MM.1S (cell line): ENCODE data around the gene ELMO1.

Experiments
- EZH2 ChIP-seq: fragments of 300-600 bp; sonication (generic); optimal IDR thresholded peaks from 2 replicates; pipeline ENCODE3; 2017; ENCODE audit warnings: low read depth, mild to moderate bottlenecking, antibody characterized with exemption, low read length, mixed read lengths
- EZH2phosphoT487 ChIP-seq: fragments of 300-600 bp; sonication (generic); IDR thresholded peaks from 2 replicates; pipeline ENCODE4 v1.6.1; 2018; ENCODE audit warnings: antibody characterized with exemption, low read length
- TF ChIP-seq, protein P1 (sequence below): fragments of 300-600 bp; sonication (generic); IDR thresholded peaks from 2 replicates; pipeline ENCODE4 v1.5.1; 2016; ENCODE audit warnings: antibody characterized with exemption, low read length, mixed read lengths

DNA sequence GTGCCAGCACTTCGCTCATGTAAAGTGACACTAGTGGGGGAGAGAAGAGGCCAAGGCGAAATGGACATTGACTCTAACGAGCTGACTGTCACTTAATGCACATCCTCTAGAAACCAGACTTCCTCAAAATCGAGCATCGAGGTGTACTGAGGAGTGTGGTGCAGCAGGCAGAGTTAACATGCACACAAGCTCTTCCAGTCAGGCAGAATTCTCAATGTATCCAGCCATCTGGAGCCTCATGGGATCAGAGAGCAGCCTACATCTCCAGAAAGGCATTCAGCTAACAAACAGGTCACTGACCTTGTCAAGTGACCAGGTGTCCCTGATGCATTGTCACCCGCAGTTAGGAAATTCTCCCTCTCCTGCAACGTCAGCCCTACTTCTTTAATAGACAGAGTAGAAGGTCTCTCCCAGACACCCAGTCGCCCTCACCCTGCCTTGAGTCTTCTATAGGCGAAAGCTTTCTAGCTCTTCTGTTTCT is 464.6 kb downstream of the ELMO1 start:
- TF ChIP-seq, protein P1, sequence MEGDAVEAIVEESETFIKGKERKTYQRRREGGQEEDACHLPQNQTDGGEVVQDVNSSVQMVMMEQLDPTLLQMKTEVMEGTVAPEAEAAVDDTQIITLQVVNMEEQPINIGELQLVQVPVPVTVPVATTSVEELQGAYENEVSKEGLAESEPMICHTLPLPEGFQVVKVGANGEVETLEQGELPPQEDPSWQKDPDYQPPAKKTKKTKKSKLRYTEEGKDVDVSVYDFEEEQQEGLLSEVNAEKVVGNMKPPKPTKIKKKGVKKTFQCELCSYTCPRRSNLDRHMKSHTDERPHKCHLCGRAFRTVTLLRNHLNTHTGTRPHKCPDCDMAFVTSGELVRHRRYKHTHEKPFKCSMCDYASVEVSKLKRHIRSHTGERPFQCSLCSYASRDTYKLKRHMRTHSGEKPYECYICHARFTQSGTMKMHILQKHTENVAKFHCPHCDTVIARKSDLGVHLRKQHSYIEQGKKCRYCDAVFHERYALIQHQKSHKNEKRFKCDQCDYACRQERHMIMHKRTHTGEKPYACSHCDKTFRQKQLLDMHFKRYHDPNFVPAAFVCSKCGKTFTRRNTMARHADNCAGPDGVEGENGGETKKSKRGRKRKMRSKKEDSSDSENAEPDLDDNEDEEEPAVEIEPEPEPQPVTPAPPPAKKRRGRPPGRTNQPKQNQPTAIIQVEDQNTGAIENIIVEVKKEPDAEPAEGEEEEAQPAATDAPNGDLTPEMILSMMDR, result no peak
- TF ChIP-seq EZH2 (no peak), EZH2phosphoT487 (no peak)
